Measurements from ENCODE around the gene PPM1N.

PPM1N gene

GRCh38 chr19:45464852-45465441, 33.3 kb upstream of the PPM1N start:
- peaks cover 7% of the 10 kb centered on the region for H3K36me3 Mint-ChIP-seq (ENCODE audit: low read depth)
- intact Hi-C loops (cut with micrococcal nuclease): no loop called here
- peaks cover 42% of the 10 kb centered on the region for H3K4me1 Mint-ChIP-seq (ENCODE audit: low read depth)
- no peak overlapping the region for H3K4me3 Mint-ChIP-seq
- no peaks in the 10 kb centered on the region for H3K9me3 Mint-ChIP-seq
- H3K27ac Mint-ChIP-seq: peak overlapping the region; percentile 68
- H3K27me3 Mint-ChIP-seq: peaks cover 34% of the 10 kb centered on the region

DNA sequence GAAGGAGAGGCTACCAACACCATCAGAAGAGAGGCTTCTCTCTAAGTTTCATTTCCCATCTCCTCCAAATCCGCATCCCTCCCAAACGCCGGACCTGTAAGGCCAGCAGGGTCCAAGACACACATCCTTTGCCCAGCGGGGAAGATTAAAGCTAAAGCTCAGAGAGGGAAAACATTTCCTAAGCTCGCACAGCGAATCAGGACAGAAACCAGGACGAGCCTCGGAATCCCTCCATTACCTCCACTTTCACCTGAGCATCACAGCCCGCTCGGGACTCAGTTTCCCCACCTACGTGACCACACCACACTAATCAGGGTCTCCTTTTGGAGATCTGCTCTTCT, 31.2 kb upstream of the PPM1N start:
- Mint-ChIP-seq H3K27ac (peak overlapping the region; percentile 97), H3K27me3 (peaks cover 47% of the 10 kb centered on the region), H3K4me1 (ENCODE audit: low read depth) (peaks cover 62% of the 10 kb centered on the region), H3K36me3 (ENCODE audit: low read depth) (peaks cover 7% of the 10 kb centered on the region), H3K4me3 (peak overlapping the region; percentile 93), H3K9me3 (no peaks in the 10 kb centered on the region)
- intact Hi-C loops (cut with micrococcal nuclease): loop anchor here (1.0 to 2.0 kb wide), 2 partner anchors 11 to 16 kb away; no protein-coding TSS in a partner anchor

DNA sequence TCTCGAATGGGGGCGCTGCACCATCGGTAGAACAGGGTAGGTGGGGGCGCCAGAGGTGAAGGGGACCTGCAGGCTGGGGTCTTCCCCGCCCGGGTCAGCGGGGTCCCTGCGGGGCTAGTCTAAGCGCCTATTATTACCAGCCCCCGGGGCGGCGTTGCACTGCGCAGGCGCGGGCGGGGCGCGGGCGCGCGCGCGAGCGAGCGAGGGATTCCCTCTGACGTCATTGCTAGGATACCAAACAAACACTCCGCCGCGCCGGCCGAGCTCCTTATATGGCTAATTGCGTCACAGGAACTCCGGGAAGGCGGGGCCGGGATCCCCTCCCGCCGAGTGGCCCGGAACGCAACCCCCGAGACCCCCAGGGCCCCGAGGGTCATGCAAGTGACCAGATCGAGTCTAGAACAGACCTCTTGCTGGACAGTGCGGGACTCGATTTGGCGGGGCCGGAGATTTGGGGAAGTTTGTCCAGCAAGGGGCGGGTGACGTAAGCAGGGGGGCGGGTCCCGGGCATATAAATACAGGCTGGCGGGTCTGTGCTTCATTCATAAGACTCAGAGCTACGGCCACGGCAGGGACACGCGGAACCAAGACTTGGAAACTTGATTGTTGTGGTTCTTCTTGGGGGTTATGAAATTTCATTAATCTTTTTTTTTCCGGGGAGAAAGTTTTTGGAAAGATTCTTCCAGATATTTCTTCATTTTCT, 30.6 kb upstream of the PPM1N start, which contains the start of gene FOSB:
FOSB (plus strand) TSS at position 541 of the 703 bp plus-strand sequence. CDS start 591 bp downstream, outside the sequence.
- Mint-ChIP-seq H3K27ac (peak within 1 kb of the TSS; percentile 97), H3K4me1 (ENCODE audit: low read depth) (peaks cover 67% of the 10 kb centered on the region), H3K27me3 (peaks cover 47% of the 10 kb centered on the region), H3K36me3 (ENCODE audit: low read depth) (peaks cover 7% of the 10 kb centered on the region), H3K4me3 (peak within 1 kb of the TSS; percentile 93), H3K9me3 (no peaks in the 10 kb centered on the region)
- intact Hi-C loops (cut with micrococcal nuclease): loop anchor here (1.0 to 2.0 kb wide), 3 partner anchors 11 to 25 kb away; no protein-coding TSS in a partner anchor

GRCh38 chr19:45468159-45468651, 30.0 kb upstream of the PPM1N start:
- peak overlapping the region; percentile 93 for H3K4me3 Mint-ChIP-seq
- H3K36me3 Mint-ChIP-seq (ENCODE audit: low read depth): peaks cover 7% of the 10 kb centered on the region
- H3K27ac Mint-ChIP-seq: peak overlapping the region; percentile 97
- no peaks in the 10 kb centered on the region for H3K9me3 Mint-ChIP-seq
- H3K27me3 Mint-ChIP-seq: peaks cover 53% of the 10 kb centered on the region
- intact Hi-C loops (cut with micrococcal nuclease): loop anchor here (2.0 kb wide), 1 partner anchor 25 kb away; no protein-coding TSS in a partner anchor
- peaks cover 72% of the 10 kb centered on the region for H3K4me1 Mint-ChIP-seq (ENCODE audit: low read depth)

GRCh38 chr19:45468803-45469131, 29.5 kb upstream of the PPM1N start:
- Mint-ChIP-seq H3K36me3 (ENCODE audit: low read depth) (peaks cover 7% of the 10 kb centered on the region), H3K4me1 (ENCODE audit: low read depth) (peaks cover 75% of the 10 kb centered on the region)

DNA sequence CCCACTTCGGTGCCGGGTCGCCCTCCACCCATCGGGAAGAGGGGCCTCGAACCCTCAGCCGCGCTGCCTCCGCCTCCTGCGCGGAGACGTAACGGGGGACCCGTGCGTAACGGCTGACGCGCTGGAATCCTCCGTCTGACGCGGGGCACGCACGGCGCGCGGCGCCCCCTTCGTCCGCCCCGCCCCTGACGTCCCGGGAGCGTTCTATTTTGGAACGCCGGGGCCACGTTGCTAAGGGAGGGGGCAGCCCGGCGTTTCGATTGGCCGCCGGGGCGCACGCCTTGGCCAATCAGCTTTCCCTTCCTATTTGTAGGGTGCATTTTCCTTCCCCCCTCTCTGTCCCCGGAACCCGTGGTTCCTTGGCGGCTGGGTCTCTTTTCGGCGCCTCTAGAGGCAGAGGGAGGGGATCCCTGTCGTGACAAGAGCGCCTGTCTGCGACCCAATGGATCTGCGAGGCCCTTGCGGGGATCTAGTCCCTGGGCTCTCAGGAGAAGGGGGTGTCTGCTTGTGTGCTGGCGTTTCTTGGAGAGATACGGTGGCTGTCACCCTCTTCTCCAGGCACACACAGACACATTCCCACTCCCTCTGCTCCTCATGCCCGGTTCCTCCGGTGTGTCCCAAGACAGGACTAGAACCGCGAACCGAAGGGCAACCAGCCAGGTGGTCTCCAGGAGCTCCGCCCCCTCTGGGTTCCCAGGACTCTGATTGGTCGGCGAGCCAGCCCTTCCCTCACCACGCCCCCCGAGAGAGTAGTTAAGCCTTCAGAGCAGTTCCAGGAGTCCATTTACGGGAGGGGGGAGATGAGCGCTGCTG, 28.9 kb upstream of the PPM1N start:
- peaks cover 7% of the 10 kb centered on the region for H3K36me3 Mint-ChIP-seq (ENCODE audit: low read depth)
- no peaks in the 10 kb centered on the region for H3K9me3 Mint-ChIP-seq
- H3K4me3 Mint-ChIP-seq: peak overlapping the region; percentile 93
- H3K27ac Mint-ChIP-seq: peak overlapping the region; percentile 97
- H3K27me3 Mint-ChIP-seq: peaks cover 65% of the 10 kb centered on the region
- intact Hi-C loops (cut with micrococcal nuclease): loop anchor here (2.0 kb wide), 1 partner anchor 27 kb away; no protein-coding TSS in a partner anchor
- H3K4me1 Mint-ChIP-seq (ENCODE audit: low read depth): peaks cover 80% of the 10 kb centered on the region

More at GRCh38 chr19:45468803-45469131, 29.5 kb upstream of the PPM1N start:
- intact Hi-C loops (cut with micrococcal nuclease): loop anchor here (2.0 kb wide), 1 partner anchor 26 kb away; no protein-coding TSS in a partner anchor
- peak overlapping the region; percentile 93 for H3K4me3 Mint-ChIP-seq
- H3K27me3 Mint-ChIP-seq: peaks cover 59% of the 10 kb centered on the region
- no peaks in the 10 kb centered on the region for H3K9me3 Mint-ChIP-seq
- H3K27ac Mint-ChIP-seq: peak overlapping the region; percentile 97

DNA sequence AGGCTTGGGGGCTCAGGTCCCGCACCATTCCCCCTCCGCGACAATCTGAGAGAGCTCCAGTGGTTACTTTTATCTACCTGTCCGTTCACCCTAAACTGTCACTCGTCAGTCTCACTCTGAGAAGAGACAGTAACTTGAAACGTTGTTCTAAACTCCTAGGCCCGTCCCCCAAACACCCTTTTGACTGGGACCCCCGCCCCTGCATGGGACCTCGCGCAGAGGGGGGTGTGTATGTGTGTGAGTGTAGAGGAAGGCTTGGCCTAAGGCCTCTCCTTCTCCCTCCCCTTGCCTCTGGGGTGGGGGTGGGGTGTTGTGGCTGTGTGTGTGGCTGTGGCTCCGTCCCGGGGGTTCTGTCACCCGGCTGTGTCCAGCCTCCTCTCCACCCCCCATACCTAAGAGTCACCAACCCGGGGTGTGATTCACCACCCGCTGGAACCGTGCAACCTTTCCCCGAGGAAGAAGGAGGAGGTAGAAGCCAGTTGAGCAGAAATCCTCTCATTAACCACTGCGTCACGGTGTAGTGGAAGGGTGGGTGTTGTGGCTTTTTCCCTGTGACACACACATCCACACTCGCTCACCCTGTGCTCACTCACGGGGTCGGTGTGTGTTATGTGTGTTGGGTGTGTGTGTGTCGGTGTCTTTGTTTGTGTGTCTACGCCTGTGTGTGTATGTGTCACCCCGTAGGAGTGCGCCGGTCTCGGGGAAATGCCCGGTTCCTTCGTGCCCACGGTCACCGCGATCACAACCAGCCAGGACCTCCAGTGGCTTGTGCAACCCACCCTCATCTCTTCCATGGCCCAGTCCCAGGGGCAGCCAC, 28.1 kb upstream of the PPM1N start:
- H3K4me1 Mint-ChIP-seq (ENCODE audit: low read depth): peaks cover 79% of the 10 kb centered on the region
- H3K36me3 Mint-ChIP-seq (ENCODE audit: low read depth): peaks cover 7% of the 10 kb centered on the region
- intact Hi-C loops (cut with micrococcal nuclease): loop anchor here (2.0 kb wide), 1 partner anchor 27 kb away; no protein-coding TSS in a partner anchor
- H3K27ac Mint-ChIP-seq: peak overlapping the region; percentile 97
- H3K27me3 Mint-ChIP-seq: peaks cover 64% of the 10 kb centered on the region
- H3K9me3 Mint-ChIP-seq: no peaks in the 10 kb centered on the region
- peak overlapping the region; percentile 93 for H3K4me3 Mint-ChIP-seq

DNA sequence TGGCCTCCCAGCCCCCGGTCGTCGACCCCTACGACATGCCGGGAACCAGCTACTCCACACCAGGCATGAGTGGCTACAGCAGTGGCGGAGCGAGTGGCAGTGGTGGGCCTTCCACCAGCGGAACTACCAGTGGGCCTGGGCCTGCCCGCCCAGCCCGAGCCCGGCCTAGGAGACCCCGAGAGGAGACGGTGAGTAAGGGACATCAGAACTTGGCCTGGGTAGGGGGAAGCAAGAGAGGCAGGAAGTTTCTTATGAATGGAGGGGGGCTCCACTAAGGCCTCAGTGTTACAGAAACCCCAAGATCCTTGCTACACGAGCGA, 27.5 kb upstream of the PPM1N start:
- Mint-ChIP-seq H3K27me3 (peaks cover 64% of the 10 kb centered on the region), H3K4me1 (ENCODE audit: low read depth) (peaks cover 80% of the 10 kb centered on the region), H3K27ac (peak overlapping the region; percentile 8), H3K4me3 (no peak overlapping the region), H3K36me3 (ENCODE audit: low read depth) (peaks cover 7% of the 10 kb centered on the region), H3K9me3 (no peaks in the 10 kb centered on the region)
- intact Hi-C loops (cut with micrococcal nuclease): no loop called here

- intact Hi-C loops (cut with micrococcal nuclease): no loop called here
- no peak overlapping the region for H3K4me3 Mint-ChIP-seq
- H3K4me1 Mint-ChIP-seq (ENCODE audit: low read depth): peaks cover 83% of the 10 kb centered on the region
- H3K9me3 Mint-ChIP-seq: no peaks in the 10 kb centered on the region
- H3K36me3 Mint-ChIP-seq (ENCODE audit: low read depth): peaks cover 7% of the 10 kb centered on the region
- peaks cover 63% of the 10 kb centered on the region for H3K27me3 Mint-ChIP-seq
- no peak overlapping the region for H3K27ac Mint-ChIP-seq
Observed at GRCh38 chr19:45471111-45471930, 26.9 kb upstream of the PPM1N start.

- H3K27me3 Mint-ChIP-seq: peaks cover 67% of the 10 kb centered on the region
- intact Hi-C loops (cut with micrococcal nuclease): no loop called here
- H3K27ac Mint-ChIP-seq: no peak overlapping the region
- H3K4me1 Mint-ChIP-seq (ENCODE audit: low read depth): peaks cover 85% of the 10 kb centered on the region
- H3K36me3 Mint-ChIP-seq (ENCODE audit: low read depth): peaks cover 7% of the 10 kb centered on the region
- peak overlapping the region; percentile 27 for H3K4me3 Mint-ChIP-seq
- no peaks in the 10 kb centered on the region for H3K9me3 Mint-ChIP-seq
Observed at GRCh38 chr19:45471931-45472562, 26.2 kb upstream of the PPM1N start.

DNA sequence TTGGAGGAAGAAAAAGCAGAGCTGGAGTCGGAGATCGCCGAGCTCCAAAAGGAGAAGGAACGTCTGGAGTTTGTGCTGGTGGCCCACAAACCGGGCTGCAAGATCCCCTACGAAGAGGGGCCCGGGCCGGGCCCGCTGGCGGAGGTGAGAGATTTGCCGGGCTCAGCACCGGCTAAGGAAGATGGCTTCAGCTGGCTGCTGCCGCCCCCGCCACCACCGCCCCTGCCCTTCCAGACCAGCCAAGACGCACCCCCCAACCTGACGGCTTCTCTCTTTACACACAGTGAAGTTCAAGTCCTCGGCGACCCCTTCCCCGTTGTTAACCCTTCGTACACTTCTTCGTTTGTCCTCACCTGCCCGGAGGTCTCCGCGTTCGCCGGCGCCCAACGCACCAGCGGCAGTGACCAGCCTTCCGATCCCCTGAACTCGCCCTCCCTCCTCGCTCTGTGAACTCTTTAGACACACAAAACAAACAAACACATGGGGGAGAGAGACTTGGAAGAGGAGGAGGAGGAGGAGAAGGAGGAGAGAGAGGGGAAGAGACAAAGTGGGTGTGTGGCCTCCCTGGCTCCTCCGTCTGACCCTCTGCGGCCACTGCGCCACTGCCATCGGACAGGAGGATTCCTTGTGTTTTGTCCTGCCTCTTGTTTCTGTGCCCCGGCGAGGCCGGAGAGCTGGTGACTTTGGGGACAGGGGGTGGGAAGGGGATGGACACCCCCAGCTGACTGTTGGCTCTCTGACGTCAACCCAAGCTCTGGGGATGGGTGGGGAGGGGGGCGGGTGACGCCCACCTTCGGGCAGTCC, 25.5 kb upstream of the PPM1N start:
- intact Hi-C loops (cut with micrococcal nuclease): no loop called here
- H3K9me3 Mint-ChIP-seq: no peaks in the 10 kb centered on the region
- peaks cover 83% of the 10 kb centered on the region for H3K4me1 Mint-ChIP-seq (ENCODE audit: low read depth)
- peak overlapping the region; percentile 21 for H3K27ac Mint-ChIP-seq
- peaks cover 70% of the 10 kb centered on the region for H3K27me3 Mint-ChIP-seq
- peaks cover 7% of the 10 kb centered on the region for H3K36me3 Mint-ChIP-seq (ENCODE audit: low read depth)
- H3K4me3 Mint-ChIP-seq: peak overlapping the region; percentile 56

DNA sequence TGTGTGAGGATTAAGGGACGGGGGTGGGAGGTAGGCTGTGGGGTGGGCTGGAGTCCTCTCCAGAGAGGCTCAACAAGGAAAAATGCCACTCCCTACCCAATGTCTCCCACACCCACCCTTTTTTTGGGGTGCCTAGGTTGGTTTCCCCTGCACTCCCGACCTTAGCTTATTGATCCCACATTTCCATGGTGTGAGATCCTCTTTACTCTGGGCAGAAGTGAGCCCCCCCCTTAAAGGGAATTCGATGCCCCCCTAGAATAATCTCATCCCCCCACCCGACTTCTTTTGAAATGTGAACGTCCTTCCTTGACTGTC, 24.9 kb upstream of the PPM1N start:
- Mint-ChIP-seq H3K27me3 (peaks cover 70% of the 10 kb centered on the region), H3K4me3 (no peak overlapping the region), H3K4me1 (ENCODE audit: low read depth) (peaks cover 83% of the 10 kb centered on the region), H3K27ac (peak overlapping the region; percentile 20), H3K9me3 (no peaks in the 10 kb centered on the region), H3K36me3 (ENCODE audit: low read depth) (peaks cover 7% of the 10 kb centered on the region)
- intact Hi-C loops (cut with micrococcal nuclease): no loop called here

Measured in dendritic cell treated with granulocyte-macrophage colony-stimulating factor and Interleukin-4, amounts not matched to agents 40 ng/mL and 50 ng/mL, for 4 days (primary cell).